ENCODE data around the gene LBR.

LBR gene

GRCh38 chr1:225374996-225375395 is 52.8 kb downstream of the LBR start:
- no peak for DNase-seq (ENCODE audit: low read depth in 2 of 2)

DNA sequence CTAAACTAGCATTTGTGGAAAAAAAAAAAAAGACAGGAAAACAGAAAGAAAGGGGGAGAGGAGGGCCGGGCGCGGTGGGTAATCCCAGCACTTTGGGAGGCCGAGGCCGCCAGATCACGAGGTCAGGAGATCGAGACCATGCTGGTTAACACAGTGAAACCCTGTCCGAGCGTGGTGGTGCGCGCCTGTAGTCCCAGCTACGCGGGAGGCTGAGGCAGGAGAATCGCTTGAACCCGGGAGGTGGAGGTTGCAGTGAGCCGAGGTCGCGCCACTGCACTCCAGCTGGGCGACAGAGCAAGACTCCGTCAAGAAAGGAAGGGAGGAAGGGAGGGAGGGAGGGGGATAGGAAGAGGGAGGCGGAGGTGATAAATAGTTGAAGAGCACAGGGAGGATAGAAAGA is 54.7 kb downstream of the LBR start:
- DNase-seq (ENCODE audit: low read depth in 2 of 2) = no peak

- no peak for DNase-seq (ENCODE audit: low read depth in 2 of 2)
These were observed 56.4 kb downstream of the LBR start for GRCh38 chr1:225371366-225372010.

DNA sequence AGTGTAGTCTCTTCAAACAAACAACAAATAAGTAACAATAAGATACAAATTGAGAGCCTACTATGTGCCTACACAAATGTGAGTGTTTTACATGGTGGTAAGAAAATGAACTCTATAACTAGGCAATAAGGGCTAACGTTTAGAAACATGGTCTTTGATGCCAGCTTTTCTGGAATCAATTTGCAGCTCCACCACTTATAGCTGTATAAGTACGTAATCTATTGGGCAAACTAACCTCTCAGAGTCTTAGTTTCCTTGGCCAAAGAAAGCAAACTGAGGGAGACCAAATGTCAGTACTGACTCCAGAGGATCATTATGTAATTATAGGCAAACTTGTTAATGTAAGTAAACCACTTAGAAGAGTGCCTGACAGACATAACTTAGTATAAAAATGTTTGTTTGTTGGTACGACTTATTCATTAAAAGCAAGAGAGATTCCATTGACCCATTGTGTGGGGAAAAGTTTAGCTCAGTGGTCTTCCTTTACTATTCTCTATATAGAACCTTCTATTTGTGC is 59.7 kb downstream of the LBR start:
- DNase-seq (ENCODE audit: low read depth in 2 of 2) = no peak

- DNase-seq (ENCODE audit: low read depth in 2 of 2) = no peak
These were observed 61.3 kb downstream of the LBR start for GRCh38 chr1:225366552-225366951.

DNA sequence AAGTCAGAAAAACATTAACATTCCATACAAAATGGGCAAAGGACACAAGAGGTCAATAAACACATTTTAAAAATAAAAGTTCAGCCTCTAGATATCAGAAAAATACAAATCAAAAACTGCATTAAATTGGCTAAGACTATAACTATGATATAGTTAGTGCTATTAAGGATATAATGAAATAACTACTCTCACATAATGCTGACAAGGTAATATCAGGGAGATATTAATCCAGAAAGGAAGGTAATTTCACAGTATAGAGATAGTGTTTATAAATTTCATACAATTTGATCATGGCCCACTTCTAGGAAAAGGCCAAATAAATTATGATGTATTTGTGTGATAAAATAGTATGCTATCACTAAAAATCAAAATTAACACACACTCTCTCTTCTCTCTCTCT is 61.8 kb downstream of the LBR start:
- DNase-seq (ENCODE audit: low read depth in 2 of 2) = no peak

DNA sequence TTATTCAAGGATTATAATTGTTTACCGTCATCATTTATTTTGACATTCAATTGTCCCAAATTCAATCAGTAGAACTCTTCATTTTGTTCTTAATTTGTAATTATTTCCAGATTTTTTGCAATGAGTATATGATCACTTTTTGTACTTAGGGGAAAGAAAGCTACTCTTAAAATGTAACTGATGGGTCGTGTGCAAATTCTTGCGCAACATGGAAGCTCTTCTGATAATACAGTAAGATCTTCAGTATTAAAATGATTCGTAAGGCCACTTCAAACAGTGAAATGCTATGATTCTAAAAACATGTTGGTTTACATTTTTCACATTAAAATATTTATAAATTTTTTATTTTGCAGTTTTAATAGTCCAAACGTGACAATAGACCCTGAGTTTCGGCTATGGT is 63.4 kb downstream of the LBR start:
- no peak for DNase-seq (ENCODE audit: low read depth in 2 of 2)

- no peak for DNase-seq (ENCODE audit: low read depth in 2 of 2)
These were observed 65.0 kb downstream of the LBR start for GRCh38 chr1:225362805-225363204.

DNA sequence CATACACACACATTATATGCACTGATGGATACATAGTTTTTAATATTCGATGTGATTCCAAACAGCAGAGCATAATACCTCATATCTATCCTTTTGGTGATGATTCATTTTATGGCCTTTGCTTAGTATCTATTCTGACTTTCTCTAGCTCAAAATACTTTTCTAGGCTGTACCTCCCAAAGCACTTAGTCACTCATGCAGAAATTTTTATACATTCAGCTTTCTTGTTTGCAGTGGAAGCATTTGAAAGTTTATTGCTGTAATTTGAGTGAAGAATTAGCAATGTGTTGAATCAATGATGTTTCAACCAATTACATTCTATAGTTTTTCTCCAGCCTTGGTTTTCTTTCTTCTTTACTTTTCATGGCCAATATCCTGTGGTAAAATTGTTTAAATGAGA is 66.7 kb downstream of the LBR start:
- no peak for DNase-seq (ENCODE audit: low read depth in 2 of 2)

DNA sequence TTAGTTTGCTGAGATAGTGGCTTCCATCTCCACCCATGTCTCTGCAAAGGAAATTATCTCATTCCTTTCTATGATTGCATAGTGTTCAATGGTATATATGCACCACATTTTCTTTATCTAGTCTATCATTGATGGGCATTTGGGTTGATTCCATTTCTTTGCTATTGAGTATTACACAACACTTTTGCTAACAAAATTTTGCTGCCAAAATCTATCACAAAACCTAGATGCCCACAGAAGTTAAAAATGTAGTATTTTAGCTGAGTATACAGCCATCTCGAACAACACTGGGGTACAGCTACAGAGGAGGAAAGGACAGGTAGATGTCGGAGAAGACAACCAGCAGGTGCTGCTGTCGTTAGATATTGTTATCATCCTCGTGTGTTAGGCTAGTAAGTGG is 67.7 kb downstream of the LBR start:
- no peak for DNase-seq (ENCODE audit: low read depth in 2 of 2)

DNA sequence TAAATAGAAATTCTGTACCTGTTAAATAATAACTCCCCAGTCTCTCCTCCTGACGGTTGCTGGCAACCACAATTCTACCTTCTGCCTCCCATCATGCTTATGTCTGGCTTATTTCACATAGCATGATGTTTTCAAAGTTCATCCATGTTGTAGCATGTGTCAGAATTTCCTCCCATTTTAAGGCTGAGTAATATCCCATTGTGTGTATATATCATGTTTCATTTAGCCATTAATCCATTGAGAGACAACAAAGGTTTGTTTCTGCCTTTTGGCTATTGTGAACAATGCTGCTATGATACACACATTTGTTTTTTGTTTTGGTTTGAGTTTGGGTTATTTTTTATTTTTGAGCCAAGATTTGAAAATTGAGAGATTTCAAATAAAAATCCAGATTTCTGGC is 72.0 kb downstream of the LBR start:
- no peak for DNase-seq (ENCODE audit: low read depth in 2 of 2)

DNA sequence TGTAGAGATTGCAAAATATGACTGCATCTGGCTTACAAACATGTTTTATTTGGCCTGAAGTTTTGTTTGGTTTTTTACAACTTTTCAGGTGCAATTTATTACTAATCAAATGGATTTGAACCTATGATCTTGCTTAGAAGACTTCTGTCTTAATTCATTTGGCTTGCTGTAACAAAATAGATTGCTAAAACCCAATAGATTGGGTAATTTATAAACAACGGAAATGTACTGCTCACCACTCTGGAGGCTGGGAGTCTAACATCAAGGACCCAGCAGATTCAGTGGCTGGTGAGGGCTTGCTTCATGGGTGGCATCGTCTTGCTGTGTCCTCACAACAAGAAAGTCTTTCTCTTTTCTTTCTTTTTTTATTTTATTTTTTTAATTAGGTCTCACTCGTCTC is 72.9 kb downstream of the LBR start:
- DNase-seq (ENCODE audit: low read depth in 2 of 2) = no peak

All from stimulated activated CD8-positive, alpha-beta memory T cell treated with anti-CD3 and anti-CD28 coated beads, Interleukin-15, amount 100 ng/mL, for 4 hours (primary cell).